DND-41 (cell line): ENCODE results near the gene TMEFF1.

ENCODE experiments used
- ATAC-seq: fragments of 200-7000 bp; cut with Tn5 transposase; 3 replicates; pipeline ENCODE4 v1.9.1; 2021; ENCODE audit warnings: low read depth; ENCODE audit not compliant: insufficient read depth
- DNase-seq: peaks from one replicate; pipeline ENCODE4 v3.0.0-alpha.2; 2020
- H2AFZ ChIP-seq: 2 replicates; pipeline ENCODE4 v1.6.0; 2012; ENCODE audit warnings: low read depth, low read length
- H3K27ac ChIP-seq: 2 replicates; pipeline ENCODE4 v1.5.1; 2012; ENCODE audit warnings: low read length, inconsistent platforms
- H3K27me3 ChIP-seq: fragments of 200-600 bp; sonication (generic); 2 replicates; pipeline ENCODE4 v1.6.0; 2012; ENCODE audit warnings: low read length, mild to moderate bottlenecking, inconsistent platforms; ENCODE audit not compliant: insufficient read depth, poor library complexity
- H3K36me3 ChIP-seq: 2 replicates; pipeline ENCODE4 v1.5.1; 2012; ENCODE audit warnings: low read length, inconsistent platforms; ENCODE audit not compliant: insufficient read depth
- H3K4me1 ChIP-seq: 2 replicates; pipeline ENCODE4 v1.5.1; 2012; ENCODE audit warnings: mild to moderate bottlenecking, low read length; ENCODE audit not compliant: insufficient read depth
- H3K4me2 ChIP-seq: 2 replicates; pipeline ENCODE4 v1.6.0; 2012; ENCODE audit warnings: mild to moderate bottlenecking, moderate library complexity, low read length, inconsistent platforms; ENCODE audit not compliant: insufficient read depth
- H3K4me3 ChIP-seq, 2 experiments: fragments of 200-600 bp in 1 of 2; shearing (Covaris generic) in 1 of 2; 2 replicates each; pipeline ENCODE4 v1.5.1; 2012 to 2016; ENCODE audit warnings: inconsistent platforms in 2 of 2, low read length in 2 of 2, mild to moderate bottlenecking in 2 of 2, low read depth in 1 of 2, moderate library complexity in 1 of 2
- H3K79me2 ChIP-seq: 2 replicates; pipeline ENCODE4 v1.6.0; 2012; ENCODE audit warnings: low read length, inconsistent platforms; ENCODE audit not compliant: insufficient read depth
- H3K9ac ChIP-seq: 2 replicates; pipeline ENCODE4 v1.6.0; 2012; ENCODE audit warnings: low read depth, mild to moderate bottlenecking, inconsistent platforms, low read length, moderate library complexity
- H3K9me3 ChIP-seq: 2 replicates; pipeline ENCODE4 v1.5.1; 2012; ENCODE audit warnings: low read length, moderate library complexity, mild to moderate bottlenecking, inconsistent platforms; ENCODE audit not compliant: insufficient read depth, severe bottlenecking
- H4K20me1 ChIP-seq: 2 replicates; pipeline ENCODE4 v1.6.0; 2012; ENCODE audit warnings: low read length; ENCODE audit not compliant: insufficient read depth
- CTCF ChIP-seq: IDR thresholded peaks from 2 replicates; pipeline ENCODE4 v1.5.1; 2012; ENCODE audit warnings: borderline replicate concordance, low read length, moderate library complexity, mild to moderate bottlenecking; ENCODE audit not compliant: poor library complexity, severe bottlenecking; ENCODE audit errors: extremely low read depth
- EZH2 ChIP-seq: IDR thresholded peaks from 3 replicates; pipeline ENCODE4 v1.6.1; 2012; ENCODE audit warnings: borderline replicate concordance, low read depth, mild to moderate bottlenecking, moderate library complexity, low read length, inconsistent platforms; ENCODE audit not compliant: severe bottlenecking

TMEFF1 gene

GRCh38 chr9:100430286-100430940 is 42.5 kb upstream of the TMEFF1 start:
- H2AFZ ChIP-seq = no peak overlapping the region
- H3K79me2 ChIP-seq = no peaks in the 10 kb centered on the region
- H3K36me3 ChIP-seq = no peaks in the 10 kb centered on the region
- no peak overlapping the region for H3K9ac ChIP-seq
- no peak for DNase-seq
- TF ChIP-seq CTCF (no peak), EZH2 (no peak)
- H3K4me3 ChIP-seq = no peak overlapping the region
- H4K20me1 ChIP-seq = no peaks in the 10 kb centered on the region
- H3K4me2 ChIP-seq = no peak overlapping the region
- H3K27me3 ChIP-seq = peaks cover 29% of the 10 kb centered on the region
- no peak for ATAC-seq
- no peak overlapping the region for H3K27ac ChIP-seq
- H3K4me1 ChIP-seq = peaks cover 13% of the 10 kb centered on the region
- no peaks in the 10 kb centered on the region for H3K9me3 ChIP-seq

- H3K27ac ChIP-seq = no peak overlapping the region
- no peak overlapping the region for H3K4me2 ChIP-seq
- H3K9ac ChIP-seq = no peak overlapping the region
- H3K27me3 ChIP-seq = peaks cover 14% of the 10 kb centered on the region
- TF ChIP-seq EZH2 (no peak), CTCF (no peak)
- H3K9me3 ChIP-seq = no peaks in the 10 kb centered on the region
- DNase-seq (no peak), ATAC-seq (no peak)
- H3K4me3 ChIP-seq = no peak overlapping the region
- no peaks in the 10 kb centered on the region for H3K79me2 ChIP-seq
- peaks cover 6% of the 10 kb centered on the region for H3K4me1 ChIP-seq
- H4K20me1 ChIP-seq = no peaks in the 10 kb centered on the region
- no peak overlapping the region for H2AFZ ChIP-seq
- H3K36me3 ChIP-seq = no peaks in the 10 kb centered on the region
Measured at GRCh38 chr9:100431886-100432285, 41.1 kb upstream of the TMEFF1 start.

- H4K20me1 ChIP-seq = no peaks in the 10 kb centered on the region
Measured at GRCh38 chr9:100432736-100433135, 40.2 kb upstream of the TMEFF1 start.

More at GRCh38 chr9:100432736-100433135, 40.2 kb upstream of the TMEFF1 start:
- Histone ChIP-seq H3K9me3 (no peaks in the 10 kb centered on the region), H3K4me3 (no peak overlapping the region), H3K4me2 (no peak overlapping the region), H3K27ac (no peak overlapping the region), H3K27me3 (peaks cover 9% of the 10 kb centered on the region), H3K79me2 (no peaks in the 10 kb centered on the region), H3K9ac (no peak overlapping the region), H3K36me3 (no peaks in the 10 kb centered on the region), H2AFZ (no peak overlapping the region), H3K4me1 (peaks cover under 1% of the 10 kb centered on the region; the same call in 1 of the 2 replicates)
- DNase-seq (no peak), ATAC-seq (no peak)
- no peak for TF ChIP-seq CTCF
- TF ChIP-seq EZH2 = no peak
